HG03095 (cell line): ENCODE measurements around the gene NACA.
"Not testable (repeated sequence)": the region's sequence is repeated elsewhere in the genome, so short reads cannot be mapped to it uniquely, and the experiment has no call there.

Experiments used
- ATAC-seq: cut with Tn5 transposase; IDR thresholded peaks from one replicate; pipeline ENCODE4 v1.9.1; 2021; ENCODE audit warnings: moderate library complexity; ENCODE audit not compliant: unreplicated experiment

Gene NACA

DNA sequence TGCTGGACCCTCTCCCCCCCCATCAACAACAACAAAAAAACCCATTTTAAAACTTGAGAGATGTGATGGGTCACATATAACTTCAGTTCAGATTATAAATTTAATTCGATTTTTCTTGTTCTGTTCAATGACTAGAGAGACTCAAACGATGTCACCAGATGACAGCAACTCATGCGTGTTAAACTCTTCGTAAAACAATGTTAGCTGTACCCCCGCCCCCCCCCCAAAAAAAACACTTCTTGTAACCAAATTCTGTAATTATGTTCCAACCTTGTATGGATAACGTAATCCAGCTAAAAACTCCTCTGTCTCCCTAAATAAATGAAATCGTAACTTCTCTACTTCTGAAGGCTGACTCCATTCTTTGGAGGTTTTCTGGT, 614 bp upstream of the NACA start:
- ATAC-seq, result no peak

DNA sequence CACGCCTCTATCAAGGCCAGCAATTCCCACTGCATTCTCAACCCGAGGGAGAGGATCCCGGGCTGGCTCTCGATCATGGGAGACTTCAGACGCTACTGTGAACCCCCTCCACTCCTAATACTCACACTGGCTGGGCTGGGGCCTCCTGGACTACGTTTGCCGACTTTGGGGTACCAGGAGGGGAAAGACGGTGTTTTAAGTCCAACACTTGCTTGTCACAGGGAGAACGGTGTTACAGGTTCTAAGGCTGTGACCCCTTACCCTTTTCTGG, 463 bp downstream of the NACA start:
- ATAC-seq, result no peak

DNA sequence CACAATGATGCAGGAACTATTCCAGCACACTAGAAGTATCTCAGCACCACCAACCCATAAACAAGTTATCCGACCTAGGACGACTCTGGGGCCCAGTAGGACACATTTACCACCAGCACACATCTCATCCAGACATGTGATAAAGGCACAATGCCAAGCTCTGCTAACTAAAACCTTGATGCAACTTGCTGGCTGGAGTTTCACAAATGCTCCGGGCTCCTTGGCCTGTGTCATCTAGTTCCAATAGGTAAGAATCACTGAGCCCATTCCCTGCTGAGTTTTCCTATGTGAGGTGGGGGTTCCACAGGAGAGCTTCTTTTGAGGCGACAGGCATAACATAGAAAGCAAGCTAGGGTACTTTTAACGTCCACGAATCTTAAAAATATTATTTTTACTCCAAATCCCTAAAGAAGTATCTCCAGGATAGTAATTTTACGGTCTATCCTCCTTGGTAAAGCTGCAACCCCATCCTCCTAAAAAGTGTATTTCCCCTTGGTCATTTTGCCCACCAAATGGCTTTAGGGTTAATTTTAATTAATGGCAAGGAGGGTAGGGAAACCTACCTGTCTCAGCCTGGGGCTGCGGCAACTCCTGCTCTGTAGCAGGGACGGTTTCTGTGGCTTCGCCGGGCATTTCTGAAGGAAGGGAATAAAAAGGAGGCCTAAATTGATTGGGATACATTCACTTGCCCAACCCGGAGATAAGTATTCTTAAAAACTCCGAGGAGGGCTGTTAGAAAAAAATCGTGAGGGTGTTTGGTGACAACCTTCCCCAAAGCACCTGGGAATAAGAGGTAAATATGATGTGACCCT, 1.0 kb downstream of the NACA start:
- ATAC-seq, result no peak

DNA sequence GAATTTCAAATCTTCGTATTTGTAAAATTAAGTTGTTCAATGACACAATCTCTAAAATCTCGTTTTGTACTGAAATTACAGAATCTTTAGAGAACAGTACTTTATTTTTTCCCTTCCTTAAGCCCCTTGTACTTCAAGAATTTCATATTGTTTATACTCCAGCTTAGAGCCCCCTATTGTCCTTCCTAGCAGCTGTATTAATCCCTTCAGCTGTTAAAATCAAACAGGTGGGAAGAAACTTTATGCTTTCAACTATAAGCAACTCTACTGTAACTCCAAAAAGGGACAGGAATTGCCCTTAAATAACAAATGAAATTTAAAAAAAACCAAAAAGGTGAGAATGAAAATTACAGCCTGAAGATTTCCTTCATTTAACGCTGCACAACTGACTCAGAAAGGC, 1.7 kb downstream of the NACA start:
- no peak for ATAC-seq

DNA sequence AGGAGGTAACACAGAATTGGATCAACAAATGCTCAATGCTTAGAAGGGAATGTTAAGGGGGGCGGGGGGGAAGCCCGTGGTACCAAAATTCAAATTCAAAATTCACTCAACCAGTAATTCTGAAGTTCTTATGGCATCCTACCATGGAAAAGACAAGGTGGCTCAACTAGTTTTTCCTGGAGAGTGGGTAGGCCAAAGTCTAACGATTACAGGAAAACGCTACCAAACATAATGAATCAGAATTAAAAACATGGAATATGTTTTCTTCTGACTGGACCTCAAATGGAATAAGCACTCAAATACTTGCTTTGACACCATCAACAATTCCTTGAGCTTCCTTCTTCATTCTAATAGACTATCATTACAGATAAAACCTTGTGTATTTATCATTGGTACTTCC, 2.3 kb downstream of the NACA start:
- ATAC-seq, result no peak

DNA sequence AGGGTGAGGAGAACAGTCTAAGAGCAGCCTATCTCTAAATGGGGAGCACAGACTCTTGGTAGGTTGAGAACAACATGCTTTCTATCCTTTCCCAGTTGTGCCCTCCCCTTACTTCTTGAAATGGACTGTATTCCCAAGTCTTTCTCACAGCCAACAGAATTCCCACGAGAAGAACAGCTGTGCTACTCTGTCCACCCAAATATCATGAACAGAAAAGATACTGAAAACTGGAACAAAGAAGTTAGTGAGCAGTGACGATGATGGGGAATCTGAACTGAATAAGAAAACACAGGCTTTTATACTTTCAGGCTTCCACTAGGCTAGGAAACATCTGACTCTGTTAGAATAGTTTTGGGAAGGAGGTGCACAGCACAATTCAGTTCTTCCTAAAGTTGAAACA, 3.4 kb downstream of the NACA start:
- ATAC-seq, result no peak

DNA sequence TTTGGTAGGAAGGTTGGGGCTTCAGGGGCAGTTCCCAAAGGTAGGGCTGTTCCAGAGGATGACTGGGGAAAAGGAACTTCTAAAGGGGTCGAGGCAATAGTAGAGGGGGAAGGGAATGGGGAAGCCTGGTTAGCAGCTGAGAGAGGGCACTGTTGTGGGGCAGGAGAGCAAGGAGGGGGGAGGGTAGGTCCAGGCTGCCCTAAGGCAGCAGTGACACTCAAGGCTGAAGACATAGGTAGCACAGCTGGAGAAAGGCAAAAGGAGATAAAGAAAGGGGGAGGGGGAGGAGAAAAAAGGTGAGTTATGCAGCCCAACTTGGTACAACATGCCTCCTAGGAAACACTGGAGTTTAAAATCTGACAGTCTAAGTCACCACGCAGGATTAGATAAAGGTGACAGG, 3.9 kb downstream of the NACA start:
- no peak for ATAC-seq

DNA sequence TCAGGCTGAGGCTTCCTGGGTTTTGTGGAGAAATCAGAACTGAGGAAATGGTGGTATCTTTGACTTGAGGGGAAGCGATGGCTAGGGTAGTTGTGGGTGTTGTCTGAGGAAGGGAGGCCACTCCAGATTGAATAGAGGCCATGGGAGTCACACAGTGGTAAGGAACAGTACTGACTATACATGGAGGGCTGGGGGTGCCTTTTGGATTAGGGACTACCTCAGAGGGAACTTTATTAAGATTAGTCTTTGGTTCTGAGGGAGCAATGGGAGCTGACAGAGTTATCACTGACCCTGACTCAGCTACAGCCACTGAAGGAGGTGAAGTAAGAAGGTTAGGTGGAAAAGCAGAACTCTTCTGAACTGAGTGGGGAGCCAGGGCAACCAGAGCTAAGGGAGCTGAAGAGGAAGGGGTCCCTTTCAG, 4.4 kb downstream of the NACA start:
- ATAC-seq, result no peak

DNA sequence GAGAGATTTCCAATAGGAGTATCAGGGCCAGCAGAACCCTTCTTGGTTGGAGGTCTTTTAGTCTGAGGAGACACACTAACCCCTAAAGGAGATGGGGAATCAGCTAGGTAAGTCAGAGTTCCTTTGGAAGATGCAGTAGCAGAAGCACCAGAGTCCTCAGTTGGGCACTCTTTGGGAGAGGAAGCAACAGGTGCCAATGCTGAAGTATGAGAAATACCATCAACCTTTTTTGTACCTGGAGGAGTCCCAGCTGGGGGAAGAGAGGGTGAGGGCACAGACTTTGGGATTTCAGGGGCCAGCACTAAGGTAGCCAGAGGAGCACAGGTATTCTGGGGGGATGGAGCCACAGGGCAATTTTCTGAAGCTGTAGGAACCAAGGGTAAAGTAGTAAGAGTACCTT, 6.0 kb downstream of the NACA start:
- no peak for ATAC-seq

DNA sequence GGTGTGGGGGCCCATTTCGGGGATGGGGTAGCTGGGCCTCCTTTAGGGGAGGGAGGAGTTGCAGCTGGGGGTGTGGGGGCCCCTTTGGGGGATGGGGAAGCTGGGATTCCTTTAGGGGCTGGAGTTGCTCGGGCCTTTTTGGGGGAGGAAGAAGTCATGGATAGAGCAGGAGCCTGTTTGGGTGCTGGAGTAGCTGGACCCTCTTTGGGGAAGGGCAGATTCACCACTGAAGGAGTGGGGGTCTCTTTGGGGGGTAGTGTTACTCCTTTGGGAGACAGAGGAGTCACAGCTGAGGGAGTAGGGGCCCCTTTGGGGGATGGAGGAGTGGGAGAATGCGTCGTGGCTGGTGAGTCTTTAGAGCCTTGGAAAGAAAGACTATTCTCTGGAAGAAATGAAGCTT, 6.5 kb downstream of the NACA start:
- ATAC-seq, result no peak

DNA sequence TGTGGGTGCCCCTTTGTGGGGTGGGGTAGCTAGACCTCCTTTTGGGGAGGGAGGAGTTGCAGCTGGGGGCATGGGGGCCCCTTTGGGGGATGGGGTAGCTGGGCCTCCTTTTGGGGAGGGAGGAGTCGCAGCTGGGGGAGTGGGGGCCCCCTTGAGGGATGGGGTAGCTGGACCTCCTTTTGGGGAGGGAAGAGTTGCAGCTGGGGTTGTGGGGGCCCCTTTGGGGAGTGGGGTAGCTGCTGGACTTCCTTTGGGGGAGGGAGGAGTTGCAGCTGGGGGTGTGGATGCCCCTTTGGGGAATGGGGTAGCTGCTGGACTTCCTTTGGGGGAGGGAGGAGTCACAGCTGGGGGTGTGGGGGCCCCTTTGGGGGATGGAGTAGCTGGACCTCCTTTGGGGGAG, 7.0 kb downstream of the NACA start:
- ATAC-seq, result no peak

DNA sequence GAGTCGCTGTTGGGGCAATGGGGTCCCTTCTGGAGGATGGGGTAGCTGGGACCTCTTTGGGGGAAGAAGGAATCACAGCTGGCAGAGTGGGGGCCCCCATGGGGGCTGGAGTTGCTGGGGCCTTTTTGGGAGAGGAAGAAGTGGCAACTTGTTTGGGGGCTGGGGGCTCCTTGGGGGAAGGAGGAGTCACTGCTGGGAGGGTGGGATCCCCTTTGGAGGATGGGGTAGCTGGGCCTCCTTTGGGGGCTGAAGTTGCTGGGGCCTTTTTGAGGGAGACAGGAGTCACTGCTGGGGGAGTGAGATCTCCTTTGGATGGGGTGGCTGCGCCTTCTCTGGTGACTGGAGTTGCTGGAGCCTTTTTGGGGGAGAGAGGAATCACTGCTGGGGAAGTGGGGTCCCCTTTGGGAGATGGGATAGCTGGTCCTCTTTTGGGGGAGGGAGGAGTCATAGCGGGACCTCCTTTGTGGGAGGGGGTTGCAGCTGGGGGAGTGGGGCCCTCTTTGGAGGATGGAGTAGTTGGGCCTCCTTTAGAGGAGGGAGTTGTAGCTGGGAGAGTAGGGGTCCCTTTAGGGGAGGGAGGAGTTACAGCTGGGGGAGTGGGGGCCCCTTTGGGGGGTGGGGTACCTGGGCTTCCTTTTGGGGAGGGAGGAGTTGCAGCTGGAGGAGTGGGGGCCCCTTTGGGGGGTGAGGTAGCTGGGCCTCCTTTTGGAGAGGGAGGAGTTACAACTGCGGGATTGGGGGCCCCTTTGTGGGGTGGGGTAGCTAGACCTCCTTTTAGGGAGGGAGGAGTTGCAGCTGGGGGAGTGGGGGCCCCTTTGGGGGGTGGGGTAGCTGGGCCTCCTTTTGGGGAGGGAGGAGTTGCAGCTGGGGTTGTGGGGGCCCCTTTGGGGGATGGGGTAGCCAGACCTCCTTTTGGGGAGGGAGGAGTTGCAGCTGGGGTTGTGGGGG, 7.9 kb downstream of the NACA start:
- no peak for ATAC-seq

DNA sequence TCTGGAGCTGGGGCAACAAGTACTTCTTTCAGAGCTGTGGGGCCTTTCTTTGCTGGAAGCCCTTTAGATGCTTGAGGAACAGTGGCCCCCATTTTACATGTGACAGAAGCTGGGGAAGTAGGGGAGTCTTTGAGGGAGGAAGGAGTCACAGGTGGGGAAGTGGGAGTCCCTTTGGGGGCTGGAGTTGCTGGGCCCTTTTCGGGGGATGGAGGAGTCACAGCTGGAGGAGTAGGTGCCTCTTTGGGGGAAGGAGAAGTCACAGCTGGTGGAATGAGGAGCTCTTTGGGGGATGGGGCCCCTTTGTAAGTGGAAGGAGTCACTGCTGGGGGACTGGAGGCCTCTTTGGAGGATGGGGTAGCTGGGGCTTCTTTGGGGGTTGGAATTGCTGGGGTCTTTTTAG, 8.6 kb downstream of the NACA start:
- no peak for ATAC-seq

DNA sequence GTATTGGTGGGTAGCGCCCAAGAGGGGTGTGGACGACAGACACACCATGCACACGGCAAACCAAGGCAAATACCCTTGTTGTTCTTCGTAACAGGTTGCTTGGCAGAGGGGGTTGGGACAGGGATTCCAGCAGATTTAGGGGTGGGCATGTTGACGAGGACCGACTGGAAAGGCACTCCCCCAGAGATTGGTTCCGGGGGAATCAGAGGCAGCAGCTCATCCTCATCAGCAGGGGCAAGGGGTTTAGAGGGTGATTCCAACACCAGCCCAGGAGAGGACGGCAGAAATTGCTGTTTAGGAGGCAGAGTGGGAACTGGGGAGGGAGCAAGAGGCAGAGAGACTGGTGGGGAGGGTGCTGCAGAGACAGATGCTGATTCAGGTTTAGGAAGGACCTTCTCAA, 9.3 kb downstream of the NACA start:
- ATAC-seq, result no peak

DNA sequence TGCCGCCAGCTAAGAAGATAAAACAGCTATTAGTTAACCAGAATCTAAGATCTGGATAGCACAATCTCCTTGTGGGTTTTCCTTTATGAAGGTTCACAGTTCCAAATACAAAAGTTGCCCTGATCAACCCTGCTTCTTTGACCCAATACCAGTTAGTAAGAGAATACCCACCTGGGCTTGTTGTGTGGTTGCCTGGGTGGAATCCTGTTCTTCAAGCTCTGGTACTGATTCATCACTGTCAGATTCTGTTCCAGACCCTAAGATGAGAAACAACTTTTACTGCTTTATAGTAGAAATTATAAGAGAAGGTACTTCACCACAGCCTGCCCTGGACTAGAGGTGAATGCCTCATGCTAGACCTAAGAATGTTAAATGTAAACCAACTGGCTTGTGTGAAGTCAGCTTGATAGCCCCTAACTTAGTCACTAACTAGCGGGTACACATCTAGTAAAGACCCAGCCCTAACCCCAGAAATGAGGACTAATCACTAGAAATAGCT, 10.6 kb downstream of the NACA start:
- ATAC-seq, result no peak

DNA sequence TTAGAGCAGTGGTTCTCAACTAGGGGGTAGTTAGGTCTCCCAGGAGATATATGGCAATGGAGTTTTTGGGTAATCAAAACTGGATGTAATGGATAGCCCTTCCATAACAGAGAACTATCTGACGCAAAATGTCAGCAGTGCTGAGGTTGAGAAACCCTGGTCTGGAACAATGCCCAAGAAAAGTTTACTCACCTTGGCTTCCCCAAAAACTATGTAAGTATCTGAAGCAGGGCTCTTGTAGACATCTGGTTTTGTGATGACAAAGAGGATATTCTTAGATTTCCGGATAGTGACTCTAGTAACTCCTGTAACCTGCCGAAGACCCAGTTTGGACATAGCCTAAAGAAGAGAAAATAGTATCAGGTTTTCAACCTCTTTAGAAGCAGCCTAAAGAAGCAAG, 11.8 kb downstream of the NACA start:
- no peak for ATAC-seq

DNA sequence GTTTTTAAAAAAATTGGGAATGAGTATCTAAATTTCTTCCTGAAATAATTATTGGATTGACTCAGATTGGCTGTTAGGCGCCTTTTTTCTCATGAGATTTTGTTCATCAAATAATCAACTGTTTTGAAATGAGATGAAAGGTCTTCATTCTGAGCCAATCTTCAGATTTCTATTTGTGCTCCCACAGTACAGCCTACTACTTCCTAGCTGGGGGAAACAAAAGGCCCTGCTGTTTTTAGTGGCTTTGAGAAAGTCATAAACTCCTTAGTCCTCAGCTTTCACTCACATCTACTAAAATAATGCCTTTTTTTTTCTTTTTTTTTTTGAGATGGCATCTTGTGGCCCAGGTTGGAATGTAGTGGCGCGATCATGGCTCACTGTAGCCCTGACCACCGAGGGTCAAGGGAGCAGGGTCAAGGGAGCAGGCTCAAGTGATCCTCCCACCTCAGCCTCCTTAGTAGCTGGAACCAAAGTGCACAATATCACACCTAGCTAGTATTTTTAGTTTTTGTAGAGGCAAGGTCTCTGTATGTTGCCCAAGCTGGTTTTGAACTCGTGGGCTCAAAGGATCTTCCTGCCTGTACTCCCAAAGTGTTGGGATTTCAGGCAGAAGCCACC, 15.2 kb downstream of the NACA start:
- ATAC-seq, result no peak

DNA sequence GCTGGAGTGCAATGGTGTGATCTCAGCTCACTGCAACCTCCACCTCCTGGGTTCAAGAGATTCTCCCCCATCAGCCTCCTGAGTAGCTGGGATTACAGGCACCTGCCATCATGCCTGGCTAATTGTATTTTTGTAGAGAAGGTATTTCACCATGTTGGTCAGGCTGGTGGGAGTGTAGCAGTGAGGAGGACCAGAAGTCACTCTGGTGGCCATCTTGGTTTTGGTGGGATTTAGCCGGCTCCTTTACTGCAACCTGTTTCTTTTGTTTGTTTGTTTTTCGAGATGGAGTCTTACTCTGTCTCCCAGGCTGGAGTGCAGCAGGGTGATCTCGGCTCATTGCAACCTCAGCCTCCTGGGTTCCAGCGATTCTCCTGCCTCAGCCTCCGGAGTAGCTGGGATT, 20.6 kb downstream of the NACA start:
- ATAC-seq, result not testable (repeated sequence)

DNA sequence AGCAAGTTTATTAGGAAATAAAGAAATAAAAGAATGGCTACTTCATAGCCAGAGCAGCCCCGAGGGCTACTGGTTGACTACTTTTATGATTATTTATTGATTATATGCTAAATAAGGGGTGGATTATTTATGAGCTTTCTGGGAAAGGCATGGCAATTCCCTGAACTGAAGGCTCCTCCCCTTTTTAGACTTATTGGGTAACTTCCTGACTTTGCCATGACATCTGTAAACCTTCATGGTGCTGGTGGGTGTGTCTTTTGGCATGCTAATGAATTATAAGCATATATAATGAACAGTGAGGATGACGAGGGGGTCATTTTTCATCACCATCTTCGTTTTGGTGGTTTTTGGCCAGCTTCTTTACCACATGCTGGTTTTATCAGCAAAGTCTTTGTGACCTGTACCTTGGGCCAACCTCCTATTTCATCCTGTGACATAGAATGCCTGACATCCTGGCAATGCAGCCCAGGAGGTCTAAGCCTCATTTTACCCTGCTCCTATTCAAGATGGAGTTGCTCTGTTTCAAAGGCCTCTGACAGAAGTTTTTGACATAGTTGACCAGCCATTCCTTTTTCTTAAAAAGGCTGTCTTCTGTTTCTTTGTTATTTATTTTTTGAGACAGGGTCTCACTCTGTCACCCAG, 26.0 kb downstream of the NACA start:
- ATAC-seq, result no peak

DNA sequence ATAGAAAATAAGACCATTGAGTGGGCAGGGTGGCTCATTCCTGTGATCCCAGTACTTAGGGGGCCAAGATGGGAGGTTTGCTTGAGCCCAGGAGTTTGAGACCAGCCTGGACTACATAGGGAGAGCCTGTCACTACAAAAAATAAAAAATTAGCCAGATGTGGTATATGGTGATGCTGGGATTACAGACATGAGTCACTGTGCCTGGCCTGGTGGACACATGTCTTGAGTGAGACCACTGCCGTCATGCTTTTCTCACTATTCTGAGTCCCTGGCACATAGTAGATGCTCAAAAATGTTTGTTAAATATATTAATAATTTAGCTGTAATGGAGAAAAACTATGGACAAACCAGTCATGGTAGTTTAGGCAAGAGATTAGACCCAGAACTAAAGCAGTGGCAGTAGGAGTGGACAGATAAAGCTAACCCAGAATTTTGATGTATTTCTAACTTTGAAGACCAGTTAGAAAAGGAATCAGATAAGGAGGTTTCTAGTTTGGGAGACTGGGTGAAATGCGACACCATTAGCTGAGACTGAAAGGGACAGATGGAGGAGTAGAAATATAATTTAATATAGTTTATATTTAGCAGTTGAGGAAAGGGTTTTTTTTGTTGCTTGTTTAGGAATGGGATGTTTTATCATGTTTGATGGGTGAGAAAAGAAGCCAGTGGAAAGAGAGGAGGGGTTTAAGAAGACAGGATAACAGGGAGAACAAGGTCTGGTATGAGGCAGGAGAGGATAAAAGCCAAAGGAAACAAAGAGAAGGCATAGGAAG, 29.6 kb downstream of the NACA start:
- no peak for ATAC-seq

DNA sequence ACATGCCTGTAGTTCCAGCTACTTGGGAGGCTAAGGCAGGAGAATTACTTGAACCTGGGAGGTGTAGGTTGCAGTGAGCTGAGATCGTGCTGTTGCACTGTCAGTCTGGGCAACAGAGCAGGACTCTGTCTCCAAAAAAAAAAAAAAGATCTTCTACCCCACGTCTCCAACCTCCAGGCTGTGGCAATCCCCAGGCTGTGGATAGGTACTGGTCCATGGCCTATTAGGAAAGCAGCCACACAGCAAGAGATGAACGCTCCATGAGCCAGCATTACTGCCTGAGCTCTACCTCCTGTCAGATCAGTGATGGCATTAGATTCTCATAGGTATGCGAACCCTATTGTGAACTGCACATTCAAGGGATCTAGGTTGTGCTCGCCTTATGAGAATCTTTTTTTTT, 30.9 kb downstream of the NACA start:
- ATAC-seq, result no peak
